HG02938 (cell line): ENCODE results near the gene ELN.

Source experiments
- ATAC-seq: cut with Tn5 transposase; IDR thresholded peaks from one replicate; pipeline ENCODE4 v1.9.1; 2021; ENCODE audit warnings: mild to moderate bottlenecking, moderate library complexity; ENCODE audit not compliant: unreplicated experiment

Gene ELN

DNA sequence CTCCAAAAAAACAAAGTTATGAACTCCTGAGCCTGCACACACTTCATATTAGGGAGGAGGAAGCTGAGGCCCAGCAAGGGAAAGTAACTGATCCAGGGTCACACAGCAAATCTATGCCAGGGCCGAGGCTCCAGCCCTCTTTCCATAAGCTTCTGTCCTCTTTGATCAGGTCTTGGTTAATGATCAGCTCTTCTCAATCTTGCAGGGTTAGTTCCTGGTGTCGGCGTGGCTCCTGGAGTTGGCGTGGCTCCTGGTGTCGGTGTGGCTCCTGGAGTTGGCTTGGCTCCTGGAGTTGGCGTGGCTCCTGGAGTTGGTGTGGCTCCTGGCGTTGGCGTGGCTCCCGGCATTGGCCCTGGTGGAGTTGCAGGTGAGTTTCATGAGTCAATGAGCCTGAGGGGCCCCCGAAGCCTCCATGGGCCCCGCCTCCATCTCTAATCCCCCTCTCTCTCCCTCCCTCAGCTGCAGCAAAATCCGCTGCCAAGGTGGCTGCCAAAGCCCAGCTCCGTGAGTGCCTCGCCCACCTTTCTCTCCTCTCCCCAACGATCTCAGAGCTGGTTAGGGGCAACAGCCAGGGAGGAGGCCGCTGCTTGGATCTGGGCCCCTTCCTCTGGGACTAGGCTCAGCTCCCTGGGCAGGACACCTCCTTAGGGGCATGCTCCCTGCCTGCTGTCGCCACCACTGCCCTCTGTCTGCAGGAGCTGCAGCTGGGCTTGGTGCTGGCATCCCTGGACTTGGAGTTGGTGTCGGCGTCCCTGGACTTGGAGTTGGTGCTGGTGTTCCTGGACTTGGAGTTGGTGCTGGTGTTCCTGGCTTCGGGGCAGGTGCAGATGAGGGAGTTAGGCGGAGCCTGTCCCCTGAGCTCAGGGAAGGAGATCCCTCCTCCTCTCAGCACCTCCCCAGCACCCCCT lies 32.0 kb downstream of the ELN start:
- ATAC-seq = no peak

DNA sequence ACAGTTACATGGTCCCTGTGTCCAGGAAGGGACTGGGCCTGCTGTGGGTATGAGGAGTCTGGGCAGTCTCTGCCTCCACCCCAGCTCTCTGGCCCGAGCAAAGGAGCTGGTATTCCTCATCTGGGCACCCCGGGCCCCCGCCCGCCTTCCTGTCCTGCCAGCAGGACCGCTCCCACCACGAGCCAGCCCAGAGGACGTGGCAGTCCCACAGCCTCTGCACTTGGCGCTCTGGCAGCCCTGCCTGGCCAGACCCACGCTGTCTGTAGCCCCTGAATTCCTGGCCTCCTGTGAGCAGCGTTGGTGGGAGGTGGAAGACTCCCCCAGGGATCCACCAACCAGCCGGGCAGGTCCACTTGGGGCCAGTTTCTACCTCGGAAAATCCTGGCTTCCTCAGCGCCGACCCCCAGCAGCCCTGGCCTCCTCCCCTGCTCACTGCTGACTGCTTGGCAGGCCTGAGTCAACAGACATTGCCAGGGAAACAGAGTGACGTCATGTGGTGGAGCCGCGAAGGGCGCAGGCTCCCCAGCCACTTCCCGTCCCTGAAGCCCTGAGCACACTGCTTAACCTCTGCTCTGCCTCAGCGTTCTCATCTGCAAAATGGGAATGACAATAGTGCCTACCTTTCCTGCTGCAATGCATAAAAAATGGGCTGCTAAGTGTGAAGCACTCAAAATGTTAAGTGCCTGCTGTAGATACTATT lies 34.0 kb downstream of the ELN start:
- no peak for ATAC-seq

DNA sequence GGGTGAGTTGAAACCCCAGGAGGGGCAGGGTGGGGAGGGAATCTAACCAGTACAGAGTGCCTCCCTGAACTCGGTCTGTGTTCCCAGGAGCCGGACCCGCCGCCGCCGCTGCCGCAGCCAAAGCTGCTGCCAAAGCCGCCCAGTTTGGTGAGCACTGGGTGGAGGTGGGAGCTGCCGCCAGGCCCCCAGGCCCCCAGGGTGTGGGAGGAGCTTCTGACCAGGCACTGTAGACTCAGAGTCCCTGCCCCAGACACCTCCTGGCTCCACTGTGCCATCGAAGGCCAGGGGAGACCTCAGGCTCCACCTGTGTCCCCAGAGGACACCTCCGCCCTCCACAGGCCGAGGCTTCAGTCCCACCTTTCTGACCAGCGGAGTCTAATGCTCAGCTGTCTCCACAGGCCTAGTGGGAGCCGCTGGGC lies 35.3 kb downstream of the ELN start:
- no peak for ATAC-seq

DNA sequence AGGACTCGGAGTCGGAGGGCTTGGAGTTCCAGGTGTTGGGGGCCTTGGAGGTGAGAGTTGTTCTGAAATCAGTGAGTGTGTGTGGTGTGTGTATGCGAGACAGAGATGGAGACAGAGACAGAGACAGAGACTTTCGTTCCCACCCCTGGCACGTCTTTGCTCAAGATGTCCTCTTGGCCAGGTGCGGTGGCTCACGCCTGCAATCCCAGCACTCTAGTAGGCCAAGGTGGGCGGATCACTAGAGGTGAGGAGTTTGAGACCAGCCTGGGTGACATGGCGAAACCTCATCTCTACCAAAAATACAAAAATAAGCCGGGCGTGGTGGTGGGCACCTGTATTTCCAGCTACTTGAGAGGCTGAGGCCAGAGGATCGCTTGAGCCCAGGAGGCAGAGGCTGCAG lies 35.7 kb downstream of the ELN start:
- ATAC-seq = no peak

DNA sequence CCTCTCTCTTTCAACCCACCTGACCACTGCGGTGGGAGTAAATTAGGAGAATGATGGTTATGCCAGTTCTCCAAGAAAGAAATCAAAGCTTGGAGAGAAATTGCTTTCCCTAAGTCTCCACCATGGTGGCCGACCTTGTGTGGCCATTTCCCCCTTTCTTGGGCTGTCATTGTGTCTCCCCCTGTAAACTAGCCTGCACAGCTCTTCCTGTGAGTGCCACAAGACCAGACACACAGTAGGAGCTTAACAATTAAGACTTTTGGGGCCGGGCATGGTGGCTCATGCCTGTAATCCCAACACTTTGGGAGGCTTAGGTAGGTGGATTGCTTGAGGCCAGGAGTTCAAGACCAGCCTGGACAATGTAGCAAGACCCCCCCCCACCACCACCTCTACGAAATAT lies 36.7 kb downstream of the ELN start:
- ATAC-seq = no peak

DNA sequence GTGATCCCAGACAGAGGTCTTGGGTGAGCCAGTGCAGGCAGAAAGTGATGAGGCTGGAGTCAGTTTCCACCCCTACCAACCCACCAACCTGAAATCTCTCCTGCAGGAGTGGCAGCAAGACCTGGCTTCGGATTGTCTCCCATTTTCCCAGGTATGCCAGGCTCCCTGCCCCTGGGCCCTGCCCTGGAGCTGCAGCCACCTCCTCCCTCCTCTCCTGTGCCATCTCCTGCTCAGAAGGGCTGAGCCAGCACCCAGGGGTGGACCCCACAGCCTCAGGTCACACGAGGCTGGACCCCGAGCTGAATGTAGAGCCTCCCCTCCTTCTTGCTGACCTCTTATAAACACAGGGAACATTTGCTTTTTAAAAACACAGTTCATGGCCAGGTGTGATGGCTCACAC lies 38.7 kb downstream of the ELN start:
- ATAC-seq = no peak

DNA sequence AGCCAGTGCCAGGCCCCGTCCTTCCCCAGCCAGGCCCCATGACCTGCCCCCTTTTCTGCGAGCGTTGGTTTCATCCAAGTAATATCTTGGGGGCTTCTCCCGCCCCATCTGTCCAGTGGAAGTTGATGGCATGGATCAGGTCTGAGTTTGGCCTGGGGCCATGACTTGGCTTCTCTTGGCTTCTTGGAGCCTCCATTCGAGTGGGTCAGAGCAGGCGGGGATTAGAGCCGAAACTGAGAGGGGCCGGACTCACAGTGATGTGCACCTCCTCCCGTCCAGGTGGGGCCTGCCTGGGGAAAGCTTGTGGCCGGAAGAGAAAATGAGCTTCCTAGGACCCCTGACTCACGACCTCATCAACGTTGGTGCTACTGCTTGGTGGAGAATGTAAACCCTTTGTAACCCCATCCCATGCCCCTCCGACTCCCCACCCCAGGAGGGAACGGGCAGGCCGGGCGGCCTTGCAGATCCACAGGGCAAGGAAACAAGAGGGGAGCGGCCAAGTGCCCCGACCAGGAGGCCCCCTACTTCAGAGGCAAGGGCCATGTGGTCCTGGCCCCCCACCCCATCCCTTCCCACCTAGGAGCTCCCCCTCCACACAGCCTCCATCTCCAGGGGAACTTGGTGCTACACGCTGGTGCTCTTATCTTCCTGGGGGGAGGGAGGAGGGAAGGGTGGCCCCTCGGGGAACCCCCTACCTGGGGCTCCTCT lies 40.6 kb downstream of the ELN start:
- no peak for ATAC-seq

DNA sequence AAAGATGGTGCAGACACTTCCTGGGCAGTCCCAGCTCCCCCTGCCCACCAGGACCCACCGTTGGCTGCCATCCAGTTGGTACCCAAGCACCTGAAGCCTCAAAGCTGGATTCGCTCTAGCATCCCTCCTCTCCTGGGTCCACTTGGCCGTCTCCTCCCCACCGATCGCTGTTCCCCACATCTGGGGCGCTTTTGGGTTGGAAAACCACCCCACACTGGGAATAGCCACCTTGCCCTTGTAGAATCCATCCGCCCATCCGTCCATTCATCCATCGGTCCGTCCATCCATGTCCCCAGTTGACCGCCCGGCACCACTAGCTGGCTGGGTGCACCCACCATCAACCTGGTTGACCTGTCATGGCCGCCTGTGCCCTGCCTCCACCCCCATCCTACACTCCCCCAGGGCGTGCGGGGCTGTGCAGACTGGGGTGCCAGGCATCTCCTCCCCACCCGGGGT lies 41.1 kb downstream of the ELN start:
- no peak for ATAC-seq

DNA sequence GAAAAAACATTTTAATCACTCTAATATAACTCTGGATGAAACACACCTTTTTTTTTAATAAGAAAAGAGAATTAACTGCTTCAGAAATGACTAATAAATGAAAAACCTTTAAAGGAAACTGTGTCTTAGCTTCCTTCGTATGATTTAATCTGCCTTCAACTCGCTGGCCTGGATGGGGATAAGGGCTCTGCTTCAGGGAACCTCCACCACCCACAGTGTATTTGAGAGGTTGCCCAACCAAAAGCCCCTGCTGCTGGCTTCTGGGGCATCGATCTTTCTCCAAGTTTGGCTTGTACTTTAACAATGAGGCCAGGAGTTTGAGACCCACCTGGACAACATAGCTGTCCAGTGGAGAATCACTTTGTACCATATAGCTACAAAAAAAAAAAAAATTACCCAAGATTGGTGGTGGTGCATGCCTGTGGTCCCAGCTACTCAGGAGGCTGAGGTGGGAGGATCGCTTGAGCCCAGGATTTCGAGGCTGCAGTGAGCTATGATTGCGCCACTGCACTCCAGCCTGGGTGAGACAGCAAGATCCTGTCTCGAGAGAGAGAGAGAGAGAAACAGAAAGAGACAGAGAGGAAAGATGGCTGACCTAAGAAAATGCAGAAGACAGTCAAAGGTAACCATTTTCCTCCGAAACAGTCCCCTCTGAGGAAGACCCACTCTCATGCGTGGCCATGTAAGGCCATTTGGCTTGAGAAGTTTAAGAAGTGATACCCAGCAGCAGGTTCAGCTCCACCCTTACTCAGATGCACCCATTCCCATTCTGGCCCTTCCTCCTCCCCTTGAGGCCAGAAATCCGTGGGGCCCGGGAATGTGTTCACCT lies 42.0 kb downstream of the ELN start:
- ATAC-seq = no peak

DNA sequence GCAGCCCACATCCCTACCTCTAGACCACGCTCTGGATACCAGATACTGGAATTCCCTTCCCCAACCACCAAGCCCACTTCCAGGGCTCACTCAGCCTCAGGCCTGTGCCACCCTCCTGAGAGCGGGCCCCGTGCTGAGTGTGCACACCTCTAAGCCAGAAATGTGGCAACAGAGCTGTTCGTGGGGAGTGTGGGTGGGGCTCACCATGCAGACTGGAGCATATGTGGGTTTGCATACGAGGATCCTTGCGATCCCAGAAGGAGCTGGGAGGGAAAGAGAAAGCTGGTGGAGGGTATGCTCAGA lies 42.6 kb downstream of the ELN start:
- ATAC-seq = no peak

DNA sequence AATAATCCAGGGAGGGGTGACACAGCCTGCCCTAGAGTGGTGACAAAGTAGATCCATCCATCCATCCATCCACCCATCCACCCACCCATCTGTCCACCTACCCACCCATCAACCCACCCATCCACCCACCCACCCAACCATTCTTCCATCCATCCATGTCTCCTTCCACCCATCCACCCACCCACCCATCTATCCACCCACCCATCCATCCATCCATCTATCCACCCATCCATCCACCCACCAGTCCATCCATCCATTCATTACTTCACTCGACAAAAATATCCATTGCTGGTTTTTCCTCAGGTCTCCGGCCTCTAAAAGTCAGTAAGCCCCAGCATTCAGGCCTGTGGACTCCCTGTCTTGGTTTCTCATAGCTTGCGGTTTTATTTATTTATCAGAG lies 43.1 kb downstream of the ELN start:
- ATAC-seq = no peak

DNA sequence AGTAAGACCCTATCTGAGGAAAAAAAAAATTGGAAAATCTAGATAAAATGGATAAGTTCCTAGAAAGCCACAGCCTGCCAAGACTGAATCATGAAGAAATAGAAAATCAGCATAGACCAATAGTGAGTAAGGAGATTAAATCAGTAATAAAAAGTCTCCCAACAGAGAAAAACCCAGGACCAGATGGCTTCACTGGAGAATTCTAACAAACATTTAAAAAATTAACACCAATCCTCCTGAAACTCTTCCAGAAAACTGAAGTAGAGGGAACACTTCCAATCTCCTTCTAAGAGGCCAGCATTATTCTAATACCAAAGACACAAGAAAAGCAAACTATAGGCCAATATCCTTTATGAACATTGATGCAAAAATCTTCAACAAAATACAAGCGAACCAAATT lies 46.8 kb downstream of the ELN start:
- no peak for ATAC-seq

DNA sequence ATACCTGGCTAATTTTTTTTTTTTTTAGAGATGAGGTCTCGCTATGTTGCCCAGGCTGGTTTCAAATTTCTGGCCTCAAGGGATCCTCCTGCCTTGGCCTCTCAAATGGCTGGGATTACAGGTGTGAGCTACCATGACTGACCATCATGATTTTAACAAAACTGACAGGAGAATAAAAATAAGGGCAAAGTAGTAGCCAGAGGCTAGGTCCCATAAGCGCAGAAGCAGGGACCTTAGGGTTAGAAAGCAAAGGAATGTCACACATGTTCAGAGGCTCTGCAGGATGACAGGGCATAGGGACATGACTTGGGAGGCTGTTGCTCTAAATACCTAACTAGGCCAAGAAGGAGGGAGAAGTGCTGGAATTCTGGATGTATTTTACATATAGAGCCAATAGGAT lies 50.5 kb downstream of the ELN start:
- ATAC-seq = no peak

DNA sequence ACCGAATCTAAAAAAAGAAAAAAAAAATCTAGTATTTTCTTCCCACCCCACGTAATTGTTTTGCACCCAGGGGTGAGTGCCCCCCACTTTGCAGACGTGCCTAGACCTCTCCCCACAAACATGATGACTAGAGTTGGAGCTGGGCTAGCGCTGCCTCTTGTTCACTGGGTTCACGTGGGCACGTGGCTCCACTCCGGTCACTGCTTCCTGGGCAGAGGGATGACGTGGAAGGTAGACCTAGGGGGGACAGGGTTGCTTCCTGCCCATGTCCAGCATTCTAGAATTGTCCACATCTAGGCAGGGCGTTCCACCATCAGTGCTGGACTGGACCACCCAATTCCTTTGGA lies 54.8 kb downstream of the ELN start:
- ATAC-seq = no peak

DNA sequence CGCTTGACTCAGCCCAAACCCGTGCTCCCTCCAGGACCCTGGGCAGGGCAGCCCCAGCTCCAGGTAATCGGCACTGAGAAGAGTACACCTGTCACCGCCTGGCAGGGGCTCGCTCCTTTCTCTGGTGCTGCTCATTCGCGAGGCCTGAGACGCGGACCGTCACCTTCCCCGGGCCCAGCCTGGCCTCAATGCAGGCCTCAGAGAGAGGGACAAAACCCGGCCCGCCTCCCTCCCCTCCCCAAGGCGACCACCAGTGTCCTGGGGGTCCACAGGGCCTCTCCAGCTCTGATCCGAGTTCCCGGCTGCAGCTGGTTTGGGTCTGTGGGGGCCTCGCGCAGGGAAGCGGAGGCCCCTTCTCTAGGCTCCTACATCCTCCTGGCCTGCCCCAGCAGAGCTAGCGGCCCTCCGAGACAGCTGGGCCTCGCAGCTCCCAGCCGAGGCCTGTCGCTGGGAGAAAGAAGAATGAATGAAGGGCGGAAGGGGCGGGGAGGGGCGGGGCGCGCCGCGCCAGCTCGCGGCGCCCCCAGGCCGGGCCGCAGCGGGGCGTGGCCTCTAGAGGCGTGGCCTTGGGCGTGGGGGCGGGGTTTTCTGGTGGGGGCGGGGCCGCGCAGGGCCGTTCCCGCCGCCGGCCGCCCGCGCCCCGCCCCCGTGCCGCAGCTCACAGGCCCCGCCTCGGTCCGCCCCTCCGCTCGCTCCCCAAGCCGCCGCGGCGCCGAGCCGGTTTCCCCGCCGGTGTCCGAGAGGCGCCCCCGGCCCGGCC lies 55.3 kb downstream of the ELN start, which contains the start of gene LIMK1:
Gene LIMK1, plus strand, starts transcription at position 688 of the 760 bp plus-strand sequence. CDS start 187 bp downstream, outside the sequence.
- peak; percentile 58 for ATAC-seq

DNA sequence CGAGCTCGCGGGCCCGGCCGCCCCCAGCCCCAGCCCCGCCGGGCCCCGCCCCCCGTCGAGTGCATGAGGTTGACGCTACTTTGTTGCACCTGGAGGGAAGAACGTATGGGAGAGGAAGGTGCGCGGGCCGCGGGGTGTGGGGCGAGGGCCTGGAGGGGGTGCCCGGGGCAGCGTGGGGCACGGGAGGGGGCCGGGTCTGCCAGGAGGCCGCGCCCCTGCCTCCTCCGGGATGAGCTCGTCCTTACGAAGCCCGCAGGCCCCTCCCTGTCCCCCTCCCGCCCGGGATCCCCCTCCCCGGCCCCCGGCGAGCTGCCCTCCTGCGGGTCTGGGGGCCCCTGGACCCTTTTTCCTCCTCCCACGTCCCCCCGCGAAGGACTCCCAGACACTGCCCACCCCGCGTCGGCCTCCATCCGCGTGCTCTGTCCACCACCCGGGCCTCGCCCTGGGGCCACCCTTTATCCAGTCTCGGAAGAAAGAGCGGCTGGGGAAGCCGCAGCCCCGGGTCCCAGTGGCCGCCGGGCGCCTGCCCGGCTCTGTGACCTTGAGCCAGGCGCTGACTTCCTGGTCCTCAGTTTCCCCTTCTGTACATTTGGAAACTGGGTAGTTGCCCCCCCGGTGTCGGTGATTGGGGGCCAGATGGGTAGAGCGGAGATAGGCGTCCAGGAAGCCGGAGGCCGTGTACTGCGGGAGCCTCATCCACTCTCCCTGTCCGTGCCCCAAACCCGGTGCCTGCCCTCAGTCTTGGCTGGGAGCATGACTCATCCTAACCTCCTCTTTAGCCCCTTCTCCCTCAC lies 56.2 kb downstream of the ELN start:
- peak; percentile 40 for ATAC-seq

DNA sequence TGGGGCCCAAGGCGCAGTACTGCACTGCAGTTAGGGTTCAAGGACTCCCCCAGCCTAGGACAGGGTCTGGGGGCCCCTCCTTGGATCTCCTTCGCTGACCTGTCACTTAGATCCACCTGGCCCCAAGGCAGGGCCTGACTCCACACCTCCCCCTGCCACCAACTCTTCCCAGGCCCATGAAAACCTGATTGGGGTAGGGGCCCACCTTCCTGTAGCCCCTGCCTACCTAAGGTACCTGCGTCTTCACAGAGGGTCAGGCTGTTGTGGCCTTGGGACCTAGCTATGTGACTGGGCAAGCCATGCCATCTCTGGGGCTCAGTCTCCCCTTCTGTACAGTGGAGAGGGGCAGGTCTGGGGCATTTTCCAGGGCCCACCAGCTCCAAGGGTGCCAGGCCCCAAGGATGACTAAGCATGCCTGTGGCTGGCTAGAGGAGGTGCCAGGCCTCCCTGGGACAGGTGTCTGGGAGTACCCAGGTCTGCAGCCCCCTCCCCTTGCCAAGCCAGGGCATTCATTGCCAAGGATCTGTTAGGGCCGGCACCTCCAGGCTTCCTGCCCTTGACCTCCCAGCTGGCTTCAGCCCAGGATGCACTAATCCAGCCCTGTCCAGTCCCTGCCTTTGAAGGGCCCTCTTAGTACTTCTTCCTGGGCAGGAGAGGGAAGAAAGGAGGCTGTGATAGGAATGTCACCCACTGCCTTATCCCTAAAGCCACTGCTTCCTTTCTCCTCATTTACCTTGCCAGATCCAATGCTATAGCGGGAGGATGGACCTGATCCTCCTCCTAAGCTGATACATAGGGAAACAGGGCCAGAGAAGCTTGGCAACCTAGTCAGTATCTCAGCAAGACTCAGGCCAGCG lies 57.0 kb downstream of the ELN start:
- no peak for ATAC-seq

DNA sequence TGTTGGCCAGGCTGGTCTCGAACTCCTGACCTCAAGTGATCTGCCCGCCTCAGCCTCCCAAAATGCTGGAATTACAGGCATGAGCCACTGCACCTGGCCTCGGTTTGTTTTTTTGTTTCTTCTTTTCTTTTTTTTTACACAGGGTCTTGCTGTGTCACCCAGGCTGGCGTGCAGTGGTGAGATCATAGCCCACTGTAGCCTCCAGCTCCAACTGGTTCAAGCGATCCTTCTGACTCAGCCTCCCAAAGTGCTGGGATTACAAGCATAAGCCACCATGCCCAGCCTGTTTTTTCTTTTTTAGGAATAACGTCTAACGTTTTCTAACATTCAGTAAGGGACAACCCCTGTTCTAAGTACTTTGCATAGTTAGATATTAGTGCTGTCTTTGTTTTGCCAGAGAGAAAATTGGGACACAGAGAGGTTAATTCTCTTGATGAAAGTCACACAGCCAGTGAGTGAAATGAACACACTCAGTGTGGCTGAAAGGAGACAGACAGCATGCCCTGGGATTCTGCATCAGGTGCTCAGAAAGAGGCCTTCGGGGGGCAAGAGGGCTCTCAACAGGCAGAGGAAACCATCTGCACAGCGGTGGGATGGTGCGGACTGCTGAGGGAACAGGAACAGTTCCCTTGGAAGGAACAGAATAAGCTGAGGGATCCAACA lies 59.9 kb downstream of the ELN start:
- ATAC-seq = no peak
